ENCODE data around the gene MYL7.

The MYL7 gene

DNA sequence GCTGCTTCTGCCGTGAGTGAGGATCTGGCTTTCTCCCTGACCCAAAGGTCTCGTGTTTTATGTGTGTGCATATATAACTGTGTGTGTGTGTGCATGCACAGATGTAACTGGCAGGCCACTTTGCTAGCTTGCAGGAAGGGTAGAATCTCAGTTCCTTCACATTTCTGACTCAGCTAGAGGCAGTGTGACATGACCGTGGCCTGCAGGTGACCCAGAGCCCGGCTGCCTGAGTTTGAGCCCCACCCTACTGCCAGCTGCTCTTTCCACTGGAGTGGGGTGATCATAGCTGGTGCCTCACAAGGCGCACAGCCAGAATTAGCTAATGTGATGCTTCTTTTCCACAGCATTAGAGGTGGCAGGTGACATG lies 9.3 kb upstream of the MYL7 start:
- no peak for DNase-seq (ENCODE audit: low read depth, low spot score)

DNA sequence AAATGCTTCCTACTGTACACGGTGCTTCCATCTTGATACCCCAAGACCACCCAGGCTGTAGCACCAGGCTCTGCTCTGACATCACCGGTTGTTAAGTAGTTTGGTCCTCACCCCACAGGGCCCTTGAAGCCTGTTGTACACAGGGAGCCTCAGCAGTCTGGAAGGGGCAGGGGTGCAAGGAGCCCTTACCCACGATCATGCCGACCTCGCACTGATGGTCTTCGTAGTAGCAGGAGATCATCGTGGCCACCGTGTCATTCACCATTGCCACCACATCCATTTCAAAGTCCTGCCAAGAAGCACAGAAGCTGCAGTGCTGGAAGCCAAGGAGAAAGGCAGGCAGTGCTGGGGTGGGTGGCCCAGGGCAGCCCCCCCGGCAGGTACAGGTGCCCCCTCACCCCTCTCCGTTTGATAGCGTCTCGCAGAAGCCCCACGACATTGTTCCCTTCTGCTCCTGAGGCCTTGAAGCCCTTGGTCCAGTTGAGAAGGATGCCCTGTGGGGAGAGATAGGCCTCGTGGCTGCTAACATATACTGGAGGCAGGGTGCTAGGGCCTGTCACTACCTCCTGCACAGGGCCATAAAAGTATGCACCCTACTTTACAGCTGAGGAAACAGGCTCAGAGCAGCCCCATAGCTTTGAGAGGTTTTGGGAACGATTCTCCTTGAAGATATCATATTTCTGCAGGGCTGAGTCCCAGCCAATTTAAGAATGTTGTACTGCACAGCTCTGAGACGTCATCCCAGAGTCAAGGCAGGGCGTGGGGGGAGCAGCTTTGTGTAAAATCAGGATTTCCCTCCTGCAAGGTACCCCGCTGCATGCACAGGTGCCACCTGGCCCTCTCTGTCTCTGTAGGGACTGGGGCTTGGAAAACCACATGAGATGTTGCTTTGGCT lies 8.7 kb upstream of the MYL7 start:
- no peak for DNase-seq (ENCODE audit: low read depth, low spot score)

DNA sequence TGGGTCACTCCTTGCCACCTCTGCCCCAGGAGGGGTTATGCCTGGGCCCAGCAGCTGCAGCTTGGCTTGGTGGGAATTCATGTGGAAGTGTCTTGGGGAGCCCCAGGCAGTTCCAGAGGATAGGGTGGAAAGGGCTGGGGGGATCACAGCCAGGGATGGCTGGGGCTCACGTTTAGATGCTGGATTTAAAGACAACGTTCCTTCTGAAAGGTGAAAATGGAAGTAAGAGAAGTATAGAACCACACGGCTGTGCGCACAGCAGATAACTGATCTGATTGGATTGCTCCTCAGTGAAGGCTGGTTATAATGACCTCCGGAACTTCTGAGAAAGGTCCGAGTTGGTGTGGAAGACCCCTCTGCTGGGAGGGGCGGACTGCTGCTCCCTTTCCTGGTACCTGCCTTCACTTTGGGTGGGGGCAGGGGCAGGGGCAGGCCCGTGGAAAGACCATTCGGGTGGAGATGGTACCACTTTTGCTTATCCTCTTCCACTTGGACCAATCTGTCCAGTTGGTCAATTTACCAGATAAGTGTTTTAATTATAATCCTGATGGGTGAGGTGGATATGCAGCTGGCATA lies 7.9 kb upstream of the MYL7 start:
- no peak for DNase-seq (ENCODE audit: low read depth, low spot score)

DNA sequence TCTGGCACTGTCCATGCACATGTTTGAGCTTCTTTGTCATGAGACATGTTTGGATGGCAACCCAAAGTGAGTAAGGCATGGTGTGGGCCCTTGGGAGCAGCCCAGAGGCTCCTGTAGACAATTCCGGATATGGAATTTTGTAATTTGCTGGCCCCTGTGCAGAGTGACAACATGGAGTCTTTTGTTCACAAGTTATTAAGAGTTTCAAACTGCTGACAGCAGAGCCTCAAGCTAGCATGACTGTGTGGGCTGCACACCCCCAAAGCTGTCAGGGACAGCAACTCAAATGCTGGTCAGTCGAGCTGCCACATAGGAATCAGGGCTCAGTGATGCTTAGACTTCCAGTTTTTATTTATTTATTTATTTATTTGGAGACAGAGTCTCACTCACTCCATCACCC lies 7.0 kb upstream of the MYL7 start:
- no peak for DNase-seq (ENCODE audit: low read depth, low spot score)

DNA sequence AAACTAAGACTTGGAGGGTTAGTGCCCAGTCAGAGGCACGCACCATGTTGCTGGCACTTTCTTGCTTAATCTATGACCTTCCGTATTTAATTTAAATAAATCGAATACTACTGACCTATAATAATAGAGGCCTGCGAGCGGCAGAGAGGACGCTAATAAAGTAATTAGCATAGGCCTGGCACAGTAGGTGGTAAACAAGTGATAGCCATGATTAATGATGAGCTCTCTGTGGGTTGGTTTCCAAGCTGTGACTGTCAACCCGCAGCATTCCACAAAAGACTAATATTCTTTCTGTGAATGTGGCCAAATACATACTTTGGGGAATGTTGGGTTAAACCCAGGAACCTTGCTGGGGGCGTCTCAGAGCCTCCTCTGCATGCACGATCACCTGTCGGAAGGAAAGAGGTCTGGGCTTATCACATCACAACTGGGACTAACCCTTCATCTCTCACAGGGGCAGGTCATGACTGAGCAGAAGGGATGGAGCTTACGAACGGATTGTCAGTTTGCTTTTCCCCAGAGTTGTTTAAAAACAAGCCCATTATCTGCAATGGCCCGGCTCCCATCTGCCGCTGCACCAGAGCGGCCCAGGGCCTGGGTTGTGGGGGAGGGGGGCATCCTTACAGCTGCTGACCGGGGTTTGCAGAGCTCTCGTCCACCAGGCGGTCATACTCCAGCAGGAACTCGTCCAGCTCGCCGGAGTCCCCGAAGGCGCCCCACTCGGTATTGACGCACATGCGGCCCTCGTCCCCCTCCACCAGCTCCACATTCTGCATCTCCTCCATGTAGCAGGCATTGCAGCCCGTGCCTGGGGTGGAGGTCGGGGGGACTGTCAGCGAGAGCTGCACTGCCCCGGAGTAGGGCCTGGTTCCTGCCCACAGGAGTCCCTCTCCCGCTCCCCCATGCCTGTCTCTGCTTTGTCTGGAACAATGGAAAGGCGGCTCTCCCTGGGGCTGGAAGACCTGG lies 6.2 kb upstream of the MYL7 start:
- DNase-seq (ENCODE audit: low read depth, low spot score), result no peak

DNA sequence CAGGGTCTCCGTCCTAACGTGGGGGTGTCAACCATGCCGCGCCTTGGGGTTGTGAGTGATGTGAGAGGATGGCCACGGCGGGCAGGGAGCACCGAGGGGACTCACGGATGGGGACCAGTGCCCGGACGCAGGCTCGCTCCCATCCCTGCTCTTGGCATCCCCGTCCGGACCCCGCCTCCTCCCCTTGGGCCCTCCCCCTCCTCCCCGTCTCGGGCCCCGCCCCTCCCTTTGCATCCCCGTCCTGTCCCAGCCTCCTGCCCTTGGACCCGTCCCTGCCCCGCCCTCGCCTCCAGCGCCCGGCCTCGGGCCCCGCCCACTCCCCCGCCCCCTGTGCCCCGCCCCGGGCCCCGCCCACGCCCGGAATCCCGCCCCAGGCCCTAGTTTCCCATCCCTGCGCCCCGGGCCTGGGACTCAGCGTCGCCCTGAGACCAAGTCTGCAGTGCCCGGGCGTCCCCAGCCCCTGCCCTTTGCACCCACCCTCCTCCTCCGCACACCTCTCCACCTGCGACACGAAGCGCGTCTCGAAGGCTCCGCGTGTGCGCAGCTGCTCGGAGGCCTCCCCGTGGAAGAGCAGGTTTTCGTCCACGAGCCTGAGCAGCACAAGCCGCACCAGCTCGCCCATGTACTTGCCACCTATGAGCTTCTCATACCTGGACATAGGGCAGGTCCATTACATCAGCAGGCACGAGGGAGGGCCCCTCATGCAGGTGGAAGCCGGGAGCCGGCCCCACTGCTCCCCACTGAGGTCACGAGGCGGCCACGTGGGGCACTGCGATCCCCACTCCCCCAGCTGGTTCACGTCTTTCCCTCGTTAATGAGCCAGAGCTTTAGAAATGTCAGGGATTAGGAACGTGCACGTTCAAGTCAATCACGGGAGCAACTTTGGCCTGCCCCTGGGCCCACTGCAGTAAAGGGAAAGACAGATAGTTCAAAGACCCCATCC lies 5.1 kb upstream of the MYL7 start:
- no peak for DNase-seq (ENCODE audit: low read depth, low spot score)

DNA sequence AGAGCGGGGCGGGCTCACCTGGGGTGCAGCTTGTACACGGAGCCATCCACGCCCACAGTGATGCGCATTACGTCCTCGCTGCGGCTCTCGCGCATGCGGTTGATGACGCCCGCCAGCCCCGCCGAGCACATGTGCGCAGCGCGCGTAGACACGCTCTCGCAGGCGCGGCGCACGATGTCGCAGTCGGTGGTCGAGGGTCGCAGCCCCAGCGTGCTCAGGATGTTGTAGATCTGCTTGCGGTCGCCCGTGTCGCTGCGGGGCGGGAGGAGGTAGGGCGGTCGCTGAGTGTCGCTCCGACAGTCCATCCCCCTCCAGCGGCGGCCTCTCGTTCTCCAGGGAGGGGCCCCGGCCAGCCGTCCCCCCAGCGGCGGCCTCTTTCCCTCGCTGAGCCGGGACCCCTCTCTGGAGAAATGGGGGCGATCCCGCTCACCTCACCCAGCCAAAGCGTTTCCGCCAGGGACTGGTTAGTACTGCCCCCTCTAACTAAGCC lies 4.4 kb upstream of the MYL7 start:
- no peak for DNase-seq (ENCODE audit: low read depth, low spot score)

DNA sequence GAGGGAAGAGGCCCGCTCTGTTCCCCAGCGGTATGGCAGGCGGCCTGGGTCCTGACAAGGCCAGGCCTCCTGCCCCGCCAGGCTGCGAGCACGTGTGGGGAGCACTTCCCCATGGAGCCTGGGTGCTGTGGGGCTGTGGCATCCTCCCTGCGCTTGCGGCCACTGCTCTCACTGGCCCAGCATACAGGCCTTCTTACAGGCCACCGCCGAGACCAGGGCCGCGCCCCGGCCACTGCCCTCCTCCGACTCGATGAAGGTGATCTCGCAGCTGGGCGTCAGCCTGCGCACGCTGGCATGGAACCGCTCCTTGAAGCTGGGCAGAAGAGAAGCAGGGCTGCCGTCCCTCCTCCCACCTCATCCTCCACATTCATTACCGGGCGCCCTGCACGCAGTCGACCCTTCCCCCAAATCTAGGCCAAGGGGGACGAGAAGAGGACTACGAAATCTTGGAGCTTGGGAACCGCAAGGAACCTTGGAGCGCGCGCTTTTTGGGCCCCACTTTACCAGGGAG lies 3.9 kb upstream of the MYL7 start:
- no peak for DNase-seq (ENCODE audit: low read depth, low spot score)

DNA sequence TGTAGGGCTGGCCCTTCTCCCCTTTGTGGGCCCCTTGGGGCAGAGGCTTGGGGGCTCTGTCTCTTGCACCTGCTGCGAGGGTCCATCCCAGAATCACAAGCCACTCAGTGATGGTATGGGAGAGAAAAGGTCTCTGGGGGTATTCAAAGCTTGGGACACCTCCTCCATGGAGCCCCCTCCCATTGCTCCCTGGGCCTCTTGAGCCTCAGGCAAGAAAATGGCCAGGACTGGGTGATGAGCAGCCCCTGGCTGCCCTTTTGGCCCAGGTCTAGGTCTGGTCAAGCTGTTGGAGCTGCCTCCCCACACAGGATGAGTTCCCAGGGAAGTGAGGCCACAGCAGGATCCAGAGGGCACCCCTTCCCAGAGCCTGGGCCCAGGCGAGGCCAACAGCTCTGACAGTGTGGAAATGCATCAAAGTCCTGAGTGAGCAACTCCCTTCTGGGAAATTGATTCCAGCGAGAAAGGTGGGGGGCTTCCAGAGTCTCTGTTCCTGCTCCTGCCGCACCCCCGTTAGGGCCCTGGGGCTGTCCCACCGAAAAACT lies 3.4 kb upstream of the MYL7 start:
- no peak for DNase-seq (ENCODE audit: low read depth, low spot score)

DNA sequence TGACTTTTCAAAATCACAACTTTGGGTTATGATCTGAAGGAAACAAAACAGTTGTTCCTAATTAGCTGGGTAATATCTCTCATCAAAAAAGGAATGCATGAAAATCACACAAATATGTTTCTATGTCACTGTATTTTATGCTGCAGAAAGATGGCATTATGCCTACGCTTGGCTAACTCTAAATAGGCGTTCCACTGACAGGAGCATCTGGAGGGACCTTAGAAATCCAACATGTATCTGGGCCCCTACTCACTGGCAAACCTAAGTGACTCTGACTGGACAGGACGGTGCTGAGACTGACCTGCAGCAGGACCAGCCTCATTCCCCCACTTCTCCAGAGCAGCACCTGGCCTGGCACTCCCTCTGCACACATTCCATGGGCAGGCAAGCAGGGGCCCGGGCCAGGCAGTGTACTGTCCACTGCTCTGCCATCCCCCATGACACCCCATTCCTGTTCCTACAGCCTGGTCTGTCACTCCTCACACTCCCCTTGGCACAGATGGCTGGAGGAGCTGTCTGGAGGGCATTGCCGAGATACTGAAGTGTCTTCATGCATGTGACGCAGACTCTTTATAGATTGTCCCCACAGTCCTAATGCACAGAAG lies 2.6 kb upstream of the MYL7 start:
- DNase-seq (ENCODE audit: low read depth, low spot score), result no peak

DNA sequence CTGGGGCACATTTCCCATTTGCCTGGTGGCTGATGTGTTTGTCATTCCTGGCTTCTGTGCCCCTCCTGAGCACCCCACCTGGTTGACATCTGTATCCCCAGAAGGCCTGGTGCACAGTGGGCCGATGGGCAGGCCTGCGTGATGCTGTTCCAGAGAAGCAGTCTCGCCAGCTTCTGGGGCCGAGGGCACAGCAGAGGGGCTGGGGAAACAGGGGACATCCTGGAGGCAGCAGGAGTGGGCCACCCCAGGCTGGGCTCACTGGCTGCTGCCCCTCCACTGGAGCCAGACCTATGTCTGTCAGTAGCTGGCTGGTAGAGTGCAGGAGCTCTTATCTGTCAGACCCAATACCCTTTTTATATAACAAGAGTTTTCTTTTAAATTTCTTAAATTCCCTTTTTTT lies 896 bp upstream of the MYL7 start:
- DNase-seq (ENCODE audit: low read depth, low spot score), result no peak

DNA sequence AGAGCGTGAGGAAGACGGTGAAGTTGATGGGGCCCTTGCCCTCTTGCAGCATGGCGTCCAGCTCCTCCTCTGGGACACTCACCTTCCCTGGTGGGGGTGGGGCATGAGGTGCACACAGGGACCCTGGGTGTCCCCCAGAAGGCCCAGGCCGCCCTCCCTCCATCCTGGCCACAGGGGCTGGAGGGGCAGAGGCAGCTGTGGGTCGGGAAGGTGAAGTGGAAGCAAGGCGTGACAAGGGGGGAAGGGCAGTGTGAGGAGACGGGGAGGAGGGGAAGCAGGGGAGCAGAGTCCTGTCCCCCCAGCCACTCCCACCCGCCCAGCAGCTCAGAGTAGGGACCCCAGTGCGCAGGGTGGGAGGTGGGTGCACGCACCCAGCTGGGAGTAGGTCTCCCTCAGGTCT lies 791 bp downstream of the MYL7 start:
- no peak for DNase-seq (ENCODE audit: low read depth, low spot score)

DNA sequence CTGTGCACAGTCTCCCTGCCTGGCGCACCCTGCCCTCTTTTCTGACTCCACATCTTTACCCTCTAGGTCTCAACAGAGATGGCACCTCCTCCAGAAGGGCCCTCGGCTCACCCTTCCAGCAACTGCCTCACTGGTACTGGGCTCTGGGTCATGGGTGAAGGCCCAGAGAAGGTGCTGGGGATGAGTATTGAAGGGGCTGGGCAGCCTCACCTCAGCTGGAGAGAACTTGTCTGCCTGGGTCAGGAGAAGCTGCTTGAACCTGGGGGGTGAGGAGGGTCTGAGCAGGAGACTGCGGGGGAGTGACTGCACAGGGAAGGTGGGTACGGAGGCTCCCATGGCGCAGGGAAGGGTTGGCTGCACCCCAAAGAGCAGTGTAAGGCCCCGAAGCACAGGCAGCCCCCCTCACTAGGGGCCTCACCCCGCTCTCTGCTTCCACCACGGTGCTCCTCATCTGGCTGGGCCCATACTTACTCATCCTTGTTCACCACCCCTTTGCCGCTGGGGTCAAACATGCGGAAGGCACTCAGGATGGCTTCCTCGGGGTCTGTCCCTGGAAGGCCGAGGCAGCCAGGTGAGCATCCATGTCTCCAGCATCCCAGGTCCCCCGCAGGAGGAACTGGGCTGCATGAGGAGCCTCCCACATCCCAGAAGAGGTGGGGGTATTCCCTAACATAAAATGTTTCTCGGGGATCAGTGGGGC lies 1.7 kb downstream of the MYL7 start:
- DNase-seq (ENCODE audit: low read depth, low spot score), result no peak

DNA sequence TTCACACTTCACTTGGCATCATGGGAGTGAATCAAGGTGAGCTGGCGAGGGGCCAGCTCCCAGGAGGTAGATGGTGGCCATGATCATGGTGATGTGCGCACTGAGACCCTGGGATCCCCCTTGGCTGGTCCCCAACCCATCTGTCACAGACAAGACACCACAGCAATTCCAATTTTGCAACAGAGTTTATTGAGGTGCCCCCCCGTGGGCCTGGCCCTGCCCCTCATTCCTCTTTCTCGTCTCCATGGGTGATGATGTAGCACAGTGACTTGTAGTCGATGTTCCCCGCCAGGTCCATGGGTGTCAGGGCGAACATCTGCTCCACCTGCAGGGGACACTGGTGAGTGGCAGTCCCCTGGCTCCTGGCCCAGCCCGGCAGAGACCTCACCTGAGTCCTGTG lies 2.4 kb downstream of the MYL7 start:
- no peak for DNase-seq (ENCODE audit: low read depth, low spot score)

DNA sequence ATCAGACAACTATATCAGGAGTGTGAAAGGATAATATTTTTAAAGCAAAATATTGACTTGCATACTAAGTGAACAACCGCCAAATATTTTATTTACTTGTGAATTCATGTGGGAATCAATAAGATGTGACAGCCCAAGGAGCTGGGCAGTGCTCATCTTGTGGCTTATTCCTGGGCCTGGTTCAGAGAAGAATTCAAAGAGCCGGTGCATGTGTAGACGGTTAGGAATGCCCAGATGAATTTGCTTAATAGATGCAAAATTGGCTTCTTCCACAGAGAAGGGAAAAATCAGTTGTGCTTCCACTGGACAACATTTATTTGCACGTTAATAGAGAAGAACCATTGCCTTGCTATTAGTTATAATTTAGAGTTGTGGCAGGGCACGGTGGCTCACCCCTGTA lies 4.4 kb downstream of the MYL7 start:
- no peak for DNase-seq (ENCODE audit: low read depth, low spot score)

DNA sequence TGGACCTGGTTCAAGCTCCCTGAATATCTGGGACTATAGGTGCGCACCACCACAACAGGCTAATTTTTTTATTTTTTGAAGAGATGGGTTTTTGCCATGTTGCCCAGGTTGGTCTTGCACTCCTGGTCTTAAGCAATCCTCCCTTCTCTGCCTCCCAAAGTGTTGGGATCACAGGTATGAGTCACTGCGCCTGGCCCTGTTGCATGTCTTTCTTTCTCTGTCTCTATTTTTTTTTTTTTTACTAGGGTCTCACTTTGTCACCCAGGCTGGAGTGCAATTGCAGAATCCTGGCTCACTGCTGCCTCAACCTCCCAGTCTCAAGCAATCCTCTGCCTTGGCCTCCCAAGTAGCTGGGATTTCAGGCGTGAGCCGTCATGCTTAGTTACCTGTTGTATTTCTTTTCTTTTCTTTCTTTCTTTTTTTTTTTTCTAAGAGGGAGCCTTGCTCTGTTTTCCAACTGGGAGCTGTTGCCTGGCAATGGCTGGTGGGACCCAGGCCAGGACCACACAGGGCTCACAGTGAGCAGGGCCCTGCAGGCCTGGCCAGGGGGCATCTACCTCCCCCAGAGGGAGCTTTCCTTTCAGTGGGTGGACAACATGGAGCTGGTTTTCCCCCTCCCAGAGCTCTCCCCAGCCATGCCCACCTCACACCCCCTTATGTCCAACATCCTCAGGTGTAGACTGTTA lies 6.0 kb downstream of the MYL7 start:
- DNase-seq (ENCODE audit: low read depth, low spot score), result no peak

DNA sequence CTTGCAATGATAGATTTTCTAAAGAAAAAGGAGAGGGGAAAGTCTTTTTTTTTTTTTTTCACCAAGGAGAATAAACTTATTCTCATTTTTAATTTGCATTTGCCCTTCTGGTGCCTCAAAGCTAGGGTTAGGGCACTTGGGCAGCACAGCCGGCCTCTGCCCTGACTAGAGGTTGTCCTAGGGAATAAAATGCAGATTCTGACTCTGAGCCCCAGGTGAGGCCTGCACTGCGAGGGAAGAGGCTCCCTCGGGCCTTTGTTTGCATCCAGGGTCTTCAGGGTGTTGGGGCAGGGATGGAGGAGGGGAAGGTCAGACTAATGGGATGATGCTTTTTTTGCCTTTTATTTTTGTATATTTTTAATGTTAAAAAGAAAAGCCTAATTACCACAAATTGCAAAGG lies 7.8 kb downstream of the MYL7 start:
- no peak for DNase-seq (ENCODE audit: low read depth, low spot score)

DNA sequence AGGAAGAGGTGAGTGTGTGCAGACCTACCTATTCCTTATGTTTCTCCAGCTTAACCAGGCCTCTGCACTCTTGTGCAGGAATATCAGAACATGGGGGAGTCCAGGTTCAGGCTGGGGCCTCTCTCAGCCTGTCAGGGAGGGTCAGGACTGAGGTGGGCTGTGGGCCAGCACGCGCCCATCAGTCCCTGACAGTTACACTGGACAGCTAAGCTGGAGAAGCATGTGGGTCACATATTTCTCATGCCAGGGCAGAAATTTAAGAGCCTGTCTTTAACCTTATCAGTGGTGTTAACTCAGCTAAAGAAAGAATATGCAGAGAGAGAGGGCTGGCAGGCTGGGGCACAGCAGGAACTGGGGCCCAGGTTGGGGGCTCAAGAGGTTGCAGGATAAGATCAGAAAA lies 9.1 kb downstream of the MYL7 start:
- no peak for DNase-seq (ENCODE audit: low read depth, low spot score)

Measured in brain pericyte (primary cell).